KMS-11 (cell line): ENCODE data around the gene SUGP2.

ENCODE experiments used
- H2AFZ ChIP-seq: fragments of 200-600 bp; sonication (generic); 2 replicates; pipeline ENCODE4 v1.6.1; 2016; ENCODE audit warnings: antibody characterized with exemption, mixed run types, low read depth
- H3K27ac ChIP-seq: fragments of 200-600 bp; sonication (generic); 2 replicates; pipeline ENCODE4 v1.6.1; 2016; ENCODE audit warnings: mild to moderate bottlenecking, mixed run types
- H3K27me3 ChIP-seq: fragments of 200-600 bp; sonication (generic); 2 replicates; pipeline ENCODE4 v1.6.1; 2017; ENCODE audit warnings: mild to moderate bottlenecking, low read depth, mixed run types, moderate library complexity; ENCODE audit not compliant: insufficient read depth
- H3K36me3 ChIP-seq: fragments of 200-600 bp; sonication (generic); 2 replicates; pipeline ENCODE4 v1.6.1; 2017; ENCODE audit warnings: mild to moderate bottlenecking, mixed run types; ENCODE audit not compliant: insufficient read depth
- H3K4me1 ChIP-seq: fragments of 200-600 bp; sonication (generic); 2 replicates; pipeline ENCODE4 v1.6.1; 2016; ENCODE audit warnings: mild to moderate bottlenecking, low read depth, mixed run types; ENCODE audit not compliant: poor library complexity, severe bottlenecking
- H3K4me2 ChIP-seq: fragments of 200-600 bp; sonication (generic); 2 replicates; pipeline ENCODE4 v1.7.0; 2016; ENCODE audit warnings: mild to moderate bottlenecking, mixed run types
- H3K4me3 ChIP-seq: fragments of 200-600 bp; sonication (generic); IDR thresholded peaks from 2 replicates; pipeline ENCODE4 v1.6.1; 2017; ENCODE audit warnings: low read depth, low read length, mixed read lengths; ENCODE audit not compliant: insufficient read depth
- H3K79me2 ChIP-seq: fragments of 200-600 bp; sonication (generic); 2 replicates; pipeline ENCODE4 v1.6.1; 2016; ENCODE audit warnings: low read depth, mixed run types; ENCODE audit not compliant: insufficient read depth
- H3K9ac ChIP-seq: fragments of 200-600 bp; sonication (generic); 2 replicates; pipeline ENCODE4 v1.6.1; 2016; ENCODE audit warnings: mild to moderate bottlenecking, mixed run types
- H4K20me1 ChIP-seq: fragments of 200-600 bp; sonication (generic); 2 replicates; pipeline ENCODE4 v1.6.1; 2016; ENCODE audit warnings: mild to moderate bottlenecking, mixed run types; ENCODE audit not compliant: insufficient read depth
- TF ChIP-seq, protein P1 (sequence below): fragments of 200-600 bp; sonication (generic); conservative IDR thresholded peaks from 2 replicates; pipeline ENCODE4 v1.6.1; 2017; ENCODE audit warnings: low read depth, mild to moderate bottlenecking, antibody characterized with exemption, low read length, moderate library complexity, mixed read lengths

SUGP2 gene

DNA sequence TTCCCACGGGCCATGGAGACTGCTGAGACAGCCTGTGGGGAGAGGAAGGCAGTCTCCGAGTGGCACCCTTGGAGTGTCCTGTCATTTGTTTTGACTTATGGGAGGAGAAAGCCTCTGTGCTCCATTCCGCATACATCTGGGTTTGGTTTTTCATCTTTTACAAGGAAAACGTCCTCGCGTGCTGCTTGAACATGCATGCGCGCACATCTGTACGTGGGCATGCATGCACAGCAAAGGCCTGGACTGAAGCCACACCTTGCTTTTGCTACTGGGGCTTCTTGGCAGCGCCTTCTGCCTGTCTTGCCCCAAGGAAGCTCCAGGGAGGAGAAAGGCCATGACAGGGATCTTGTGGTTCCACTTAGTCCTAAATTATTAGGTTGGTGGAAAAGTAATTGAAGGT is 44.0 kb downstream of the SUGP2 start:
- TF ChIP-seq, protein P1, sequence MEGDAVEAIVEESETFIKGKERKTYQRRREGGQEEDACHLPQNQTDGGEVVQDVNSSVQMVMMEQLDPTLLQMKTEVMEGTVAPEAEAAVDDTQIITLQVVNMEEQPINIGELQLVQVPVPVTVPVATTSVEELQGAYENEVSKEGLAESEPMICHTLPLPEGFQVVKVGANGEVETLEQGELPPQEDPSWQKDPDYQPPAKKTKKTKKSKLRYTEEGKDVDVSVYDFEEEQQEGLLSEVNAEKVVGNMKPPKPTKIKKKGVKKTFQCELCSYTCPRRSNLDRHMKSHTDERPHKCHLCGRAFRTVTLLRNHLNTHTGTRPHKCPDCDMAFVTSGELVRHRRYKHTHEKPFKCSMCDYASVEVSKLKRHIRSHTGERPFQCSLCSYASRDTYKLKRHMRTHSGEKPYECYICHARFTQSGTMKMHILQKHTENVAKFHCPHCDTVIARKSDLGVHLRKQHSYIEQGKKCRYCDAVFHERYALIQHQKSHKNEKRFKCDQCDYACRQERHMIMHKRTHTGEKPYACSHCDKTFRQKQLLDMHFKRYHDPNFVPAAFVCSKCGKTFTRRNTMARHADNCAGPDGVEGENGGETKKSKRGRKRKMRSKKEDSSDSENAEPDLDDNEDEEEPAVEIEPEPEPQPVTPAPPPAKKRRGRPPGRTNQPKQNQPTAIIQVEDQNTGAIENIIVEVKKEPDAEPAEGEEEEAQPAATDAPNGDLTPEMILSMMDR: no peak

GRCh38 chr19:18987456-18987855 is 45.9 kb downstream of the SUGP2 start:
- no peaks in the 10 kb centered on the region for H3K79me2 ChIP-seq
- H3K4me2 ChIP-seq: no peak overlapping the region
- H3K4me1 ChIP-seq: no peaks in the 10 kb centered on the region
- H4K20me1 ChIP-seq: no peaks in the 10 kb centered on the region
- H2AFZ ChIP-seq: no peak overlapping the region
- H3K27me3 ChIP-seq: no peaks in the 10 kb centered on the region; the same call in 1 of the 2 replicates
- H3K36me3 ChIP-seq: no peaks in the 10 kb centered on the region
- H3K4me3 ChIP-seq: no peak overlapping the region
- no peak overlapping the region for H3K9ac ChIP-seq
- H3K27ac ChIP-seq: no peak overlapping the region
- TF ChIP-seq, protein P1: no peak

More for the DNA sequence above, 44.0 kb downstream of the SUGP2 start:
- no peaks in the 10 kb centered on the region for H3K4me1 ChIP-seq
- no peaks in the 10 kb centered on the region for H3K27me3 ChIP-seq
- H3K27ac ChIP-seq: no peak overlapping the region
- no peaks in the 10 kb centered on the region for H3K79me2 ChIP-seq
- H3K4me2 ChIP-seq: no peak overlapping the region
- H3K36me3 ChIP-seq: no peaks in the 10 kb centered on the region; the same call in 1 of the 2 replicates
- H3K4me3 ChIP-seq: no peak overlapping the region
- no peaks in the 10 kb centered on the region for H4K20me1 ChIP-seq
- no peak overlapping the region for H2AFZ ChIP-seq
- H3K9ac ChIP-seq: no peak overlapping the region

DNA sequence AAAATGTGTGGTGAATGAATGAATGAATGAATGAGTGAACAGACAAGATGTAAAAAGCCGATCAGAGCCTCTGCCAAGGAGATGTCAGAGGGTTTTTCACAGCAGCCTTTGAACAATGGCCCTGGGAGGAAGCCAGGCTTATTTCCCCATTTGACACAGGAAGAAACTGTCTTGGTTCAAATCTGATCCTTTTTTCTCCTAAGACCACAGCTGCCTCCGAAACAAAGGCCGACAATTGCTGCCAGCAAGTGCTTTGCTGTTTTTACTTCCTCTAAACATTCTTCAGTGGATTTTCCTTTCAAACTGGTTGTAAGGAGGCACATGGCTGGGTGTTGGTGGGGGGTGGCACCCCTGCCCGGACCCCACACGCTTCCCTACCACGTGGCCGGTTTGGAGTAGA is 48.1 kb downstream of the SUGP2 start:
- Histone ChIP-seq H3K4me1 (no peaks in the 10 kb centered on the region), H3K4me3 (no peak overlapping the region), H3K27me3 (no peaks in the 10 kb centered on the region; the same call in 1 of the 2 replicates), H2AFZ (no peak overlapping the region), H3K79me2 (no peaks in the 10 kb centered on the region), H4K20me1 (no peaks in the 10 kb centered on the region), H3K9ac (no peak overlapping the region), H3K36me3 (no peaks in the 10 kb centered on the region), H3K4me2 (no peak overlapping the region), H3K27ac (no peak overlapping the region)
- TF ChIP-seq, protein P1: no peak

GRCh38 chr19:18984251-18984650 is 49.1 kb downstream of the SUGP2 start:
- no peak overlapping the region for H3K4me3 ChIP-seq
- H3K9ac ChIP-seq: no peak overlapping the region
- H3K79me2 ChIP-seq: no peaks in the 10 kb centered on the region
- no peaks in the 10 kb centered on the region; the same call in 1 of the 2 replicates for H3K27me3 ChIP-seq
- TF ChIP-seq, protein P1: no peak
- H3K27ac ChIP-seq: no peak overlapping the region
- no peaks in the 10 kb centered on the region for H3K4me1 ChIP-seq
- H3K36me3 ChIP-seq: no peaks in the 10 kb centered on the region
- H2AFZ ChIP-seq: no peak overlapping the region
- no peak overlapping the region for H3K4me2 ChIP-seq
- H4K20me1 ChIP-seq: no peaks in the 10 kb centered on the region

DNA sequence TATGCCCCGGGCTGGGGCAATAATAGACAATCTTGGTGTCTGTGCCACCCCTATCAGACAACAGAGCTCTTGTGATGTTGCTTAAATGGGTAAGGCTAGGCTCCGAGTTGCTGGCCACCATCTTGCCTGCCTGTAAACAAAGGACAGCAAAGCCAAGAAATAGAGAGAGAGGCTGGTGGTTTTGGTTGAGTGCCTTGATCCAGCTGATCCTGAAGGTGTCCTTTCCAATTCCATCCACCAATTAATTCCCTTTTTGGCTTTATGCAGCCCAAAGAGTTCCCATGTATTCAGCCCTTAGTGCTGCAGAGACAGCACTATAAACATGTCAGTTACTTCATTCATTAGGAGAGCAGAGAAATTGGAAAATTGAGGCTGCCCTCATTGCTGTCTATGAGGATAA is 50.6 kb downstream of the SUGP2 start:
- no peak overlapping the region for H3K4me2 ChIP-seq
- no peaks in the 10 kb centered on the region for H3K36me3 ChIP-seq
- no peak overlapping the region for H3K27ac ChIP-seq
- no peak overlapping the region for H3K9ac ChIP-seq
- TF ChIP-seq, protein P1: no peak
- H4K20me1 ChIP-seq: no peaks in the 10 kb centered on the region
- H2AFZ ChIP-seq: no peak overlapping the region
- no peaks in the 10 kb centered on the region for H3K79me2 ChIP-seq
- no peak overlapping the region for H3K4me3 ChIP-seq
- no peaks in the 10 kb centered on the region; the same call in 1 of the 2 replicates for H3K27me3 ChIP-seq
- H3K4me1 ChIP-seq: no peaks in the 10 kb centered on the region
